Uterus (tissue), 4 donors: ENCODE measurements around the gene PARP4. TPM values are rescaled to one million over a fixed set of nuclear protein-coding genes. Genes with fewer than 3 reads are reported as not detected.
"Not testable (repeated sequence)": the region's sequence is repeated elsewhere in the genome, so short reads cannot be mapped to it uniquely, and the experiment has no call there.

Experiments
- DNase-seq, 2 donors: peaks; one replicate each; pipeline ENCODE4 v3.0.0-alpha.2; 2019 to 2020
- H3K27ac ChIP-seq, 2 donors: fragments of 200-600 bp; sonication (generic); 1 replicate in 1 of 2; 2 replicates in 1 of 2; pipeline ENCODE4 v1.5.1; 2016 to 2018
- H3K27me3 ChIP-seq, 2 donors: fragments of 200-600 bp; sonication (generic); one replicate each; pipeline ENCODE4 v1.5.1; 2018 to 2019; ENCODE audit warnings: control low read depth in 1 of 2
- H3K36me3 ChIP-seq, 2 donors: fragments of 200-600 bp; sonication (generic); one replicate each; pipeline ENCODE4 v1.5.1; 2019; ENCODE audit warnings: control low read depth in 1 of 2
- H3K4me1 ChIP-seq, 2 donors: fragments of 200-600 bp; sonication (generic); one replicate each; pipeline ENCODE4 v1.5.1; 2018 to 2019; ENCODE audit warnings: control low read depth in 1 of 2
- H3K4me3 ChIP-seq, 2 donors: fragments of 200-600 bp; sonication (generic); 1 replicate in 1 of 2; 2 replicates in 1 of 2; pipeline ENCODE4 v1.5.1; 2018 to 2019; ENCODE audit warnings: mild to moderate bottlenecking in 1 of 2
- H3K9me3 ChIP-seq, 2 donors: fragments of 200-600 bp; sonication (generic); one replicate each; pipeline ENCODE4 v1.5.1; 2019; ENCODE audit warnings: control low read depth in 1 of 2
- CTCF ChIP-seq, 4 experiments: fragments of 200-600 bp in 2 of 4; fragments of 450-650 bp in 2 of 4; sonication (generic) in 2 of 4; IDR thresholded peaks; one replicate each; pipeline ENCODE4 v1.5.1; 2016 to 2019; ENCODE audit warnings: antibody characterized with exemption in 4 of 4, mild to moderate bottlenecking in 2 of 4, moderate library complexity in 1 of 4
- POLR2A ChIP-seq, 2 donors: fragments of 450-650 bp; IDR thresholded peaks; one replicate each; pipeline ENCODE4 v1.6.1; 2016; ENCODE audit warnings: antibody characterized with exemption in 2 of 2, mild to moderate bottlenecking in 1 of 2, moderate library complexity in 1 of 2
- intact Hi-C: fragments of 100-400 bp; cut with DNase I; formaldehyde crosslinking; loops from one replicate; pipeline ENCODE4 v1.15.1; 2023; ENCODE audit warnings: low total_unique reads
- total RNA-seq, 4 donors: library from RNA; depleted of rRNA in 3 of 4; stranded (reverse); fragments of >200 nt in 3 of 4; gene quantifications; one replicate each; pipeline versions ENCODE4 v1.1.0 to v1.2.4, GENCODE V29; 2014 to 2023
- donor health status: DM: yes; HTN: yes; CAD: no.

Gene PARP4
- total RNA-seq, 4 donors from 2014 or later, result 19.5 to 59.7 (median 43.1) TPM

GRCh38 chr13:24503379-24503696 lies 9.2 kb downstream of the PARP4 start:
- TF ChIP-seq POLR2A (IDR thresholded peaks at IDR 0.05) (no peak), CTCF (IDR thresholded peaks at IDR 0.05) (no peak)
- no peaks in the 10 kb centered on the region for H3K4me1 ChIP-seq
- H3K27ac ChIP-seq, result no peak overlapping the region
- intact Hi-C loops, result no loop called here
- H3K4me3 ChIP-seq, result no peak overlapping the region
- H3K36me3 ChIP-seq, result no peaks in the 10 kb centered on the region
- H3K27me3 ChIP-seq, result no peaks in the 10 kb centered on the region
- no peaks in the 10 kb centered on the region for H3K9me3 ChIP-seq
- no peak for DNase-seq

DNA sequence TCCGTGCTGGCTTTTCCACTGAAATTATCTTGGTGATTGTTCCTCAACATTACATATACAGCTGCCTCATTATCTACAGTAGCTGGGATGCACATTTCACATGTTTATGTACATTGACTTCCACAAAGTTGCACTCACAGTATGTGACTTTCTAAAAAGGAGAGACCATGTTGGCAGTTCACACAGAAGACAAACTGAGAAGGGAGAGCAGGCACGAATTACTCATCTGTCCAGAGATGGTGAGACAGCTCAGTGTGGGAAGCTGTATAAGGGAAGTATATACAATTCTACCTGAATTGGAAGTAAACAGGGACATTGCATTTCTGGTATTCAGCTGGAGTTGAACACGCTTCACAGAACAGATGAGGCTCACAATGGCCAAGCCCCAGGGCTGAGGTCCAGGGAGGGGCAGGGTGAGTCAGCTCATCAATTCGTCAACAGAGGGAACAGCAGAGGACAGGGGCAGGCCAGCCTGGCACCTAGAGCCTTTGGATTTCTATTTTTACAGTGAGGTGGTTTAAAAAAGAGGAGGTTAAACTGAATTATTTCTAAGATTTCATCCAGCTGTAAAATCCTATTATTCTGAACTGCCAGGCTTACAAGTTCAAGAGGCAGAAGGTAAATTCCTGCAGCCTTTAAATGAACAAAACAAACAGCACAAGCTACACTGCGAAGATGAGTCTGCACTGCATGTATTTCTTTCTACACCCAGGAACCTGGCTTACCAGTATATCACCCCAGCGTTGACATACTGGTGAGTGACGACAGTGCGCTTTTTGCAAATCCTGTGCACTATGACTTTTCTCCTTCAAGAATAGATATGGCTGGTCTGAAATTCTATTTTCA lies 9.8 kb downstream of the PARP4 start:
- no peak overlapping the region for H3K27ac ChIP-seq
- H3K9me3 ChIP-seq, result no peaks in the 10 kb centered on the region
- no peaks in the 10 kb centered on the region for H3K27me3 ChIP-seq
- no peak for DNase-seq
- intact Hi-C loops, result no loop called here
- TF ChIP-seq POLR2A (IDR thresholded peaks at IDR 0.05), result no peak
- TF ChIP-seq CTCF (IDR thresholded peaks at IDR 0.05), result no peak
- H3K4me1 ChIP-seq, result no peaks in the 10 kb centered on the region
- H3K4me3 ChIP-seq, result no peak overlapping the region
- H3K36me3 ChIP-seq, result no peaks in the 10 kb centered on the region

DNA sequence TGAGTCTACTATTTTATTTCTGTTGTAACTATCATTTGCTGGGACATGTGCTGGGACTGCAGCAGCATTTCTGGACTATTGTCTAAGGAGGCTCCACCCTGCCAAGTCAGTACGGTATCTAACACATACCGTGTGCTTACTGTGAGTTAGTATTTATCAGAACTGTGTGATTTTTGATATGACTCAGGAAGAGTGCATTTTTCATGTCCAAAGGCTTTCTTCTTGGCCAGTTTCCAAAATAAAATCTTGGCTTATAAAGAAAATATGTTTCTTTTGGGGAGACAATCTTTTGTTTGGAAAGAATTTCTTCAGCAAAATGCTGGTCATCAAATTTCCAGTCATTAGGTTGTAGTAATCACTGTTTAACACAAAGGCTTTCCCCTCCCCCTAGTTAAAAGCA lies 11.6 kb downstream of the PARP4 start:
- no peaks in the 10 kb centered on the region for H3K36me3 ChIP-seq
- intact Hi-C loops, result no loop called here
- no peak overlapping the region for H3K4me3 ChIP-seq
- H3K27me3 ChIP-seq, result no peaks in the 10 kb centered on the region
- no peaks in the 10 kb centered on the region for H3K4me1 ChIP-seq
- H3K9me3 ChIP-seq, result no peaks in the 10 kb centered on the region
- DNase-seq, result no peak
- no peak for TF ChIP-seq POLR2A (IDR thresholded peaks at IDR 0.05)
- H3K27ac ChIP-seq, result no peak overlapping the region

- Histone ChIP-seq H3K4me3 (no peak overlapping the region), H3K27ac (no peak overlapping the region), H3K9me3 (no peaks in the 10 kb centered on the region), H3K4me1 (no peaks in the 10 kb centered on the region), H3K36me3 (no peaks in the 10 kb centered on the region), H3K27me3 (no peaks in the 10 kb centered on the region)
- TF ChIP-seq POLR2A (IDR thresholded peaks at IDR 0.05), result no peak
- no peak for DNase-seq
- intact Hi-C loops, result no loop called here
Observed at GRCh38 chr13:24497742-24498141, 14.8 kb downstream of the PARP4 start.

- DNase-seq, H3K36me3 ChIP-seq, H3K4me1 ChIP-seq, intact Hi-C loops, H3K4me3 ChIP-seq, H3K9me3 ChIP-seq, H3K27me3 ChIP-seq, H3K27ac ChIP-seq: not testable (repeated sequence)
Observed at GRCh38 chr13:24496295-24496694, 16.3 kb downstream of the PARP4 start.

DNA sequence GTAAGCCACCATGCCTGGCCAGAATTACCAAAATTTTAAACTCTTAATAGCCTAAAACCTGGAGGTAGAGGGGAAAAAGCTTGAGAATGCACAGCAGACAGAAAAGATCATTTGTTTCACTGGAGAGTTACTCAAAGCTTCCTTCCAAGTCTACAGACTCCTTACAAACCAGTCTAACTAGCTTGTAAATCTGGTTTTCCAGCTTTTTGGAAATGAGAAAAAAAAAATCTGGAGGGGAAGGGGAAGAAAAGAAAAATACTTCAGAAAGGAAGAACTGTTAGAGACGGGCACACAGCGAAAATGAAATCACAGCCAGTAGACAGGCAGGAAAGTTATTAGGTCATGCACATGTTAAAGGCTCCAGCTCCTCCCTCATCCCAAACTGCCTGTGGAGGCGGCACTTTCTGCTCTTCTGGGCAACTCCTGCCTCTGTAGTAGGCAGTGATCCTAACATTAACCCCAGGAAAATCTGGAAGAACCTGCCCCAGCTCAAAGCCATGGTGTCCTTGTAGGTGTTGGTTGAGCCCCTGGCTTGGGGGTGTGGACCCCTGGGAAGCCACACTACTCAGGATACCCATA lies 17.3 kb downstream of the PARP4 start:
- H3K4me3 ChIP-seq, result no peak overlapping the region
- H3K4me1 ChIP-seq, result no peaks in the 10 kb centered on the region
- no peak for TF ChIP-seq CTCF (IDR thresholded peaks at IDR 0.05)
- TF ChIP-seq POLR2A (IDR thresholded peaks at IDR 0.05), result no peak
- no peak for DNase-seq
- H3K9me3 ChIP-seq, result no peaks in the 10 kb centered on the region
- no peak overlapping the region for H3K27ac ChIP-seq
- H3K36me3 ChIP-seq, result no peaks in the 10 kb centered on the region
- no peaks in the 10 kb centered on the region for H3K27me3 ChIP-seq
- intact Hi-C loops, result no loop called here
